ENCODE data around the gene PTRH1. TPM values are rescaled to one million over a fixed set of nuclear protein-coding genes. Genes with fewer than 3 reads are reported as not detected.

The PTRH1 gene
- total and polyA plus RNA-seq, 2 donors from 2014 or later, result 20.5 to 41.3 TPM

DNA sequence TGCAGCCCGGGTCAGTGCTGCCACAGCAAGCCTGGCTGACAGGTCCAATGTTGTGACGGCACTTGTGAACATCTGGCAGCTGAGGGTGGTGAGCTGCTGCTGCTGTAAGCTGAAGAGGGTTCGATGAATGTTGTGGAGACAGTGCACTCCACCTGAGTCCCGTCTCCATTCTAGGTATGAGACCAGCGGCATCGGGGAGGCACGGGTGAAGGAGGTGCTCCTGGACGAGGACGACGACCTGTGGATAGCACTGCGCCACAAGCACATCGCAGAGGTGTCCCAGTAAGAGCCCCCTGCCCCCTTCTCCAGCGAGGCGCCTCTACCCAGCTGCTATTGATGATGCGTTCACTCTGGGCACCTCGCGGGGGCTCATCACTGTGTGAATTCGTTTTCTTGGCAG is 47.6 kb downstream of the PTRH1 start:
- FAIRE-seq, result no peak
- no peak overlapping the region for H3K27ac ChIP-seq (ENCODE audit: low read depth in 2 of 2, low read length in 2 of 2)

DNA sequence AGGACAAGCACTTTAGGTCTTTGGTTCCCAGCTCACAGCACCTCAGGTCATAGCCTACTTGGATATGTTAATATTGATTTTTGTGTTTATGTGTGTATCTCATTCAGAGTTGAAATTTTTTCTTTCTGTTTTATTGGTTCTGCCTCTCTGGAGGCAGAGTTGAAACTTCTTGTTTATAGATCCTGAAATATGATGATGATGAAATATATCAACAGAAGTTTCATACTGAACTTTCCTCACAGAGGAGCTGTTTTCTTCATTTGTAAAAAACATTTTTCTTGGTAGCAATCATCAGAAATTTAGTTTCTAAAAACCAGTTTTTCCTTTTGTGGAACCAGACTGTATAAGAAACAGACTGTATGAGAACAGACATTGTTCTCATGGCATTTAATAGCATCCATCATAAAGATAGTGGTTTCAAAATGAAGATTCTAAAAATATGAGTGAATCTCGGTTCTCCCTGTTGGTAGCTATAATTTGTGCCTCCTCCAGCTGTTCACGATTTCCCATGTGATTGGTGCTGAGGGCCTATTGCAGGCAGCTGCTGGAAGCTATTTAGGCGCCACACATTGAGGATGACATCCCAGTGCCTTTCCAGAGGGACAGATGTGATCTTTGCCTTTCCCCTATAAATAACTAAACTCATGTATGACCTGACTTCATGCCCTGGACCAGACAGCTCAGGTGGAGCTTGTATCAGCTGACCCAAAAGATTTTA is 48.2 kb downstream of the PTRH1 start:
- peaks cover 0 to 2% (median 0%) of the 10 kb centered on the region in 3 donors for H3K4me1 ChIP-seq (ENCODE audit: control insufficient read depth in 2 of 3, insufficient read depth in 2 of 3, low read depth in 1 of 3, low read length in 3 of 3)
- no peaks in the 10 kb centered on the region for H3K27me3 ChIP-seq (ENCODE audit: control insufficient read depth, insufficient read depth, low read length)
- H3K4me3 ChIP-seq (ENCODE audit: low read length in 3 of 3), result no peak overlapping the region
- no peak overlapping the region for H3K27ac ChIP-seq (ENCODE audit: low read depth in 2 of 2, low read length in 2 of 2)
- no peak overlapping the region for H3K9ac ChIP-seq (ENCODE audit: low read length in 3 of 3)
- TF ChIP-seq, protein P1, sequence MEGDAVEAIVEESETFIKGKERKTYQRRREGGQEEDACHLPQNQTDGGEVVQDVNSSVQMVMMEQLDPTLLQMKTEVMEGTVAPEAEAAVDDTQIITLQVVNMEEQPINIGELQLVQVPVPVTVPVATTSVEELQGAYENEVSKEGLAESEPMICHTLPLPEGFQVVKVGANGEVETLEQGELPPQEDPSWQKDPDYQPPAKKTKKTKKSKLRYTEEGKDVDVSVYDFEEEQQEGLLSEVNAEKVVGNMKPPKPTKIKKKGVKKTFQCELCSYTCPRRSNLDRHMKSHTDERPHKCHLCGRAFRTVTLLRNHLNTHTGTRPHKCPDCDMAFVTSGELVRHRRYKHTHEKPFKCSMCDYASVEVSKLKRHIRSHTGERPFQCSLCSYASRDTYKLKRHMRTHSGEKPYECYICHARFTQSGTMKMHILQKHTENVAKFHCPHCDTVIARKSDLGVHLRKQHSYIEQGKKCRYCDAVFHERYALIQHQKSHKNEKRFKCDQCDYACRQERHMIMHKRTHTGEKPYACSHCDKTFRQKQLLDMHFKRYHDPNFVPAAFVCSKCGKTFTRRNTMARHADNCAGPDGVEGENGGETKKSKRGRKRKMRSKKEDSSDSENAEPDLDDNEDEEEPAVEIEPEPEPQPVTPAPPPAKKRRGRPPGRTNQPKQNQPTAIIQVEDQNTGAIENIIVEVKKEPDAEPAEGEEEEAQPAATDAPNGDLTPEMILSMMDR (IDR thresholded peaks at IDR 0.05; ENCODE audit: borderline replicate concordance, extremely low read depth, insufficient read depth), result no peak
- FAIRE-seq (no peak), DNase-seq (no peak)
- H3K9me3 ChIP-seq (ENCODE audit: control insufficient read depth in 2 of 3, insufficient read depth in 1 of 3, low read length in 3 of 3), result no peaks in the 10 kb centered on the region
- peaks cover 0 to 35% (median 8%) of the 10 kb centered on the region in 3 donors for H3K36me3 ChIP-seq (ENCODE audit: control insufficient read depth in 2 of 3, insufficient read depth in 3 of 3, low read length in 3 of 3)
- intact Hi-C loops (cut with DNase I), result no loop called here

More for the DNA sequence above, 47.6 kb downstream of the PTRH1 start:
- Histone ChIP-seq H3K4me1 (ENCODE audit: control insufficient read depth in 2 of 3, insufficient read depth in 2 of 3, low read depth in 1 of 3, low read length in 3 of 3) (peaks cover 0 to 2% (median 0%) of the 10 kb centered on the region in 3 donors), H3K36me3 (ENCODE audit: control insufficient read depth in 2 of 3, insufficient read depth in 3 of 3, low read length in 3 of 3) (peaks cover 2 to 37% (median 8%) of the 10 kb centered on the region in 3 donors), H3K27me3 (ENCODE audit: control insufficient read depth, insufficient read depth, low read length) (no peaks in the 10 kb centered on the region), H3K4me3 (ENCODE audit: low read length in 3 of 3) (no peak overlapping the region), H3K9me3 (ENCODE audit: control insufficient read depth in 2 of 3, insufficient read depth in 1 of 3, low read length in 3 of 3) (no peaks in the 10 kb centered on the region), H3K9ac (ENCODE audit: low read length in 3 of 3) (no peak overlapping the region)
- no peak for DNase-seq
- intact Hi-C loops (cut with DNase I), result no loop called here
- TF ChIP-seq, protein P1 (IDR thresholded peaks at IDR 0.05; ENCODE audit: borderline replicate concordance, extremely low read depth, insufficient read depth), result no peak

DNA sequence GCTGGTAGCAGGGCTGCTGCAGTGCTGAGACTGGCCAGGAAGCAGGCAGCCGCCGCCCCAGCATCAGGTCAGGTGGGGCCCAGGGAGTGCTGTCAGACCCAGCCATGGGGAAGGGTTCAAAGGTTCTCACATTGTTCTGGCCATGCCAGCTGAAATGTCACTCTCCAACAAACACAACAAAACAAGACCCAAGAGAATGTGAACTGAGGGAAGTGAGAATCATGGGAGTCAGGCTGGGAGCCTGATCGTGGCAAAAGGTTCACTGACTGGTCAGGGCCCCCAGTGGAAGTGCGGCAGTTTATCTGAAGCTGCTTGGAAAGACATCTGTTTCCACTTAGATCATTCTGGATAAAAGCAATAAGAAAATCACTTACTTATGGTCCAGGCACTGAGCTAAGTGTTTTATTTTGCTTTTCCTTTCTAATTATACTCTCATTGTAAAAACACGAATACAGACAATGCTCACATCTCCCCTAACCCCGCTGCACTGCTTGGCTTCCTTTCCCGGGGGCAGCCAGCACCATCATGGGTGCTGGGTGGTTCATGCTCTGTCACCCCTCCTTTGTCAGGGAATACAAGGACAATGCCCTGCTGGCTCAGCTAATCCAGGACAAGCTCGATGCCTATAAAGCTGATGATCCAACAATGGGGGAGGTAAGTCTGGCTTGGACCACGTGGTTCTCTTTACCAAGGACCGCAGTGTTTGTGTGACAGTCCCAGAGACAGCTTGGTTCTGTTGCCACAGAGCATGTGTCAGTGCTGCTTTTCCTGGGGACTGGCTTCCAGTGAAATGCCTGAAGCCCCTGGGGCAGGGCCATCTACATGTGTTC is 50.6 kb downstream of the PTRH1 start:
- Histone ChIP-seq H3K9ac (ENCODE audit: low read length in 3 of 3) (no peak overlapping the region), H3K36me3 (ENCODE audit: control insufficient read depth in 2 of 3, insufficient read depth in 3 of 3, low read length in 3 of 3) (peaks cover 0 to 21% (median 16%) of the 10 kb centered on the region in 3 donors), H3K4me1 (ENCODE audit: control insufficient read depth in 2 of 3, insufficient read depth in 2 of 3, low read depth in 1 of 3, low read length in 3 of 3) (peaks cover 0 to 2% (median 0%) of the 10 kb centered on the region in 3 donors), H3K9me3 (ENCODE audit: control insufficient read depth in 2 of 3, insufficient read depth in 1 of 3, low read length in 3 of 3) (no peaks in the 10 kb centered on the region), H3K4me3 (ENCODE audit: low read length in 3 of 3) (no peak overlapping the region), H3K27ac (ENCODE audit: low read depth in 2 of 2, low read length in 2 of 2) (peak overlapping the region in 1 of 2 donors; percentile 47), H3K27me3 (ENCODE audit: control insufficient read depth, insufficient read depth, low read length) (no peaks in the 10 kb centered on the region)
- intact Hi-C loops (cut with DNase I), result no loop called here
- TF ChIP-seq, protein P1 (IDR thresholded peaks at IDR 0.05; ENCODE audit: borderline replicate concordance, extremely low read depth, insufficient read depth), result no peak
- DNase-seq (peak in 1 of 5 donors; percentile 40), FAIRE-seq (no peak)
